HCT116 (cell line): ENCODE results near the gene KLK15. TPM values are rescaled to one million over a fixed set of nuclear protein-coding genes. Genes with fewer than 3 reads are reported as not detected.

Experiments used
- ATAC-seq: fragments of 200-7000 bp; cut with Tn5 transposase; 2 replicates; pipeline ENCODE4 v1.9.1; 2020; ENCODE audit warnings: mild to moderate bottlenecking, moderate library complexity
- BruUV-seq: library from RNA; stranded (reverse); fragments of 400-500 nt; replicated peaks from 2 replicates; lab custom pipeline; 2021; lab: Mats Ljungman, UMichigan
- CTCF ChIA-PET: fragments of 300-600 bp; sonication (Branson Sonifier 250); formaldehyde crosslinking; loops from one replicate; lab custom pipeline; 2021; ENCODE audit warnings: antibody characterized with exemption; lab: Charles Lee
- POLR2A ChIA-PET: fragments of 300-600, 350-600 bp; sonication (Branson Sonifier 250); formaldehyde crosslinking; loops from one replicate; lab custom pipeline; 2021; ENCODE audit warnings: antibody characterized with exemption; lab: Charles Lee
- RAD21 ChIA-PET, 2 experiments: fragments of 300-600 bp; sonication (Branson Sonifier 250); formaldehyde crosslinking; loops; one replicate each; lab custom pipeline; 2023; ENCODE audit warnings: low total read pairs in 2 of 2; ENCODE audit not compliant: uncharacterized antibody in 2 of 2, unreplicated experiment in 2 of 2, low non-redundant PET in 1 of 2; lab: Charles Lee
- DNase-seq: peaks from one replicate; pipeline ENCODE4 v3.0.0-alpha.2; 2010; ENCODE audit warnings: low read depth, low spot score
- H2AFZ ChIP-seq: fragments of 200-600 bp; shearing (Covaris generic), sonication (generic); 2 replicates; pipeline ENCODE4 v1.6.1; 2017; ENCODE audit warnings: low read depth, mixed run types, mixed read lengths, antibody characterized with exemption, low read length; ENCODE audit not compliant: poor library complexity, severe bottlenecking
- H3K27ac ChIP-seq: 2 replicates; pipeline ENCODE4 v1.5.1; 2012; ENCODE audit warnings: low read depth, low read length
- H3K27me3 ChIP-seq: fragments of 200-600 bp; sonication (generic); 2 replicates; pipeline ENCODE4 v1.6.1; 2016; ENCODE audit warnings: mixed run types, low read length, mixed read lengths; ENCODE audit not compliant: insufficient read depth
- H3K36me3 ChIP-seq, 2 experiments: fragments of 200-500 bp in 1 of 2; fragments of 200-600 bp in 1 of 2; sonication (Bioruptor generic) in 1 of 2; sonication (generic) in 1 of 2; 2 replicates each; pipeline versions ENCODE4 v1.5.1 to v1.6.1; 2014 to 2016; ENCODE audit warnings: low read length in 2 of 2, inconsistent platforms in 1 of 2, mixed read lengths in 1 of 2, mixed run types in 1 of 2; ENCODE audit not compliant: insufficient read depth in 2 of 2, control insufficient read depth in 1 of 2
- H3K4me1 ChIP-seq, 2 experiments: fragments of 200-600 bp in 1 of 2; sonication (generic) in 1 of 2; 2 replicates each; pipeline versions ENCODE4 v1.5.1 to v1.6.1; 2012 to 2017; ENCODE audit warnings: low read length in 2 of 2, inconsistent platforms in 1 of 2, mild to moderate bottlenecking in 1 of 2, mixed read lengths in 1 of 2, mixed run types in 1 of 2, moderate library complexity in 1 of 2; ENCODE audit not compliant: insufficient read depth in 2 of 2, control insufficient read depth in 1 of 2
- H3K4me2 ChIP-seq: fragments of 200-600 bp; sonication (generic); 2 replicates; pipeline ENCODE4 v1.6.1; 2017; ENCODE audit warnings: mixed run types, low read length, mixed read lengths
- H3K4me3 ChIP-seq, 2 experiments: fragments of 200-600 bp in 1 of 2; sonication (generic) in 1 of 2; replicated peaks in 1 of 2; 2 replicates each; pipeline ENCODE4 v1.5.1; 2011 to 2016; ENCODE audit warnings: low read length in 2 of 2, control low read depth in 1 of 2, low read depth in 1 of 2, mild to moderate bottlenecking in 1 of 2, mixed read lengths in 1 of 2, mixed run types in 1 of 2
- H3K79me2 ChIP-seq: fragments of 200-600 bp; sonication (generic); 2 replicates; pipeline ENCODE4 v1.6.1; 2017; ENCODE audit warnings: mild to moderate bottlenecking, mixed run types, low read length, moderate library complexity, mixed read lengths; ENCODE audit not compliant: insufficient read depth
- H3K9ac ChIP-seq: fragments of 200-600 bp; sonication (generic); 2 replicates; pipeline ENCODE4 v1.6.1; 2016; ENCODE audit warnings: low read length, mixed read lengths
- H3K9me2 ChIP-seq: fragments of 200-600 bp; sonication (generic), shearing (Covaris generic); 2 replicates; pipeline ENCODE4 v1.6.1; 2017; ENCODE audit warnings: mixed run types, mild to moderate bottlenecking, moderate library complexity; ENCODE audit not compliant: insufficient read depth
- H3K9me3 ChIP-seq, 2 experiments: fragments of 200-500 bp in 1 of 2; fragments of 200-600 bp in 1 of 2; sonication (Bioruptor generic) in 1 of 2; sonication (generic) in 1 of 2; 2 replicates each; pipeline ENCODE4 v1.6.1; 2014 to 2017; ENCODE audit warnings: low read length in 2 of 2, mixed read lengths in 2 of 2, inconsistent platforms in 1 of 2, low read depth in 1 of 2, mild to moderate bottlenecking in 1 of 2, mixed run types in 1 of 2, moderate library complexity in 1 of 2; ENCODE audit not compliant: control insufficient read depth in 1 of 2, insufficient read depth in 1 of 2
- H4K20me1 ChIP-seq: fragments of 200-600 bp; sonication (generic), shearing (Covaris generic); 2 replicates; pipeline ENCODE4 v1.6.1; 2017; ENCODE audit warnings: mixed run types, mild to moderate bottlenecking, moderate library complexity; ENCODE audit not compliant: insufficient read depth
- CEBPB ChIP-seq: IDR thresholded peaks from 2 replicates; pipeline ENCODE4 v1.6.1; 2012; ENCODE audit warnings: low read depth
- ELF1 ChIP-seq: IDR thresholded peaks from 2 replicates; pipeline ENCODE4 v1.6.1; 2012; ENCODE audit warnings: low read depth, borderline replicate concordance
- EZH2phosphoT487 ChIP-seq: fragments of 200-600 bp; IDR thresholded peaks from 2 replicates; pipeline ENCODE4 v1.6.1; 2018; ENCODE audit warnings: antibody characterized with exemption, borderline replicate concordance
- FOSL1 ChIP-seq: IDR thresholded peaks from 2 replicates; pipeline ENCODE4 v1.6.1; 2012; ENCODE audit warnings: low read depth
- JUND ChIP-seq: IDR thresholded peaks from 2 replicates; pipeline ENCODE4 v1.6.1; 2012
- POLR2A ChIP-seq: IDR thresholded peaks from 2 replicates; pipeline ENCODE4 v1.7.0; 2011; ENCODE audit warnings: borderline replicate concordance; ENCODE audit not compliant: insufficient read depth, insufficient read length; ENCODE audit errors: extremely low read depth
- POLR2AphosphoS5 ChIP-seq: IDR thresholded peaks from 2 replicates; pipeline ENCODE4 v1.6.1; 2011; ENCODE audit warnings: mild to moderate bottlenecking, low read depth, low read length, moderate library complexity
- RAD21 ChIP-seq: IDR thresholded peaks from 2 replicates; pipeline ENCODE4 v1.6.1; 2012; ENCODE audit warnings: low read depth, mild to moderate bottlenecking
- SIN3A ChIP-seq: IDR thresholded peaks from 2 replicates; pipeline ENCODE4 v1.6.1; 2012; ENCODE audit warnings: low read depth
- SP1 ChIP-seq: IDR thresholded peaks from 2 replicates; pipeline ENCODE4 v1.6.1; 2012; ENCODE audit warnings: low read depth
- TCF7L2 ChIP-seq: IDR thresholded peaks from 2 replicates; pipeline ENCODE4 v1.7.0; 2011; ENCODE audit warnings: borderline replicate concordance, inconsistent platforms; ENCODE audit not compliant: insufficient read depth, insufficient read length; ENCODE audit errors: extremely low read depth
- ZNF274 ChIP-seq: fragments of 200-500 bp; sonication (Bioruptor generic); IDR thresholded peaks from 2 replicates; pipeline ENCODE4 v1.6.1; 2014; ENCODE audit warnings: mild to moderate bottlenecking, low read depth, low read length, inconsistent platforms
- intact Hi-C: fragments of 100-400 bp; cut with micrococcal nuclease; formaldehyde crosslinking; loops from 2 replicates; pipeline ENCODE4 v1.10.0; 2022
- total RNA-seq: library from RNA; stranded (reverse); gene quantifications from one replicate; pipeline ENCODE4 v1.2.1, GENCODE V29; 2021; ENCODE audit not compliant: unreplicated experiment
- TF ChIP-seq, protein P1 (sequence below): IDR thresholded peaks from 2 replicates; pipeline ENCODE4 v1.6.1; 2012; ENCODE audit warnings: low read depth
- TF ChIP-seq, protein P2 (sequence below): IDR thresholded peaks from 2 replicates; pipeline ENCODE4 v1.6.1; 2012
- TF ChIP-seq, protein P3 (sequence below), 3 experiments: fragments of 200-600 bp in 1 of 3; sonication (generic) in 1 of 3; IDR thresholded peaks in 2 of 3; conservative IDR thresholded peaks in 1 of 3; 2 replicates each; pipeline ENCODE4 v1.5.1; 2012 to 2017; ENCODE audit warnings: low read depth in 2 of 3, low read length in 2 of 3, antibody characterized with exemption in 1 of 3, borderline replicate concordance in 1 of 3, control low read depth in 1 of 3, mild to moderate bottlenecking in 1 of 3, mixed read lengths in 1 of 3, mixed run types in 1 of 3, moderate library complexity in 1 of 3; ENCODE audit not compliant: insufficient read depth in 1 of 3
- TF ChIP-seq, protein P4 (sequence below): IDR thresholded peaks from 2 replicates; pipeline ENCODE4 v1.6.1; 2011; ENCODE audit warnings: mild to moderate bottlenecking, low read length, moderate library complexity; ENCODE audit not compliant: insufficient replicate concordance; ENCODE audit errors: extremely low read depth
- TF ChIP-seq, protein P5 (sequence below): IDR thresholded peaks from 2 replicates; pipeline ENCODE4 v1.6.1; 2012

The KLK15 gene
- total RNA-seq, 1 experiment from 2014 or later, result not detected

DNA sequence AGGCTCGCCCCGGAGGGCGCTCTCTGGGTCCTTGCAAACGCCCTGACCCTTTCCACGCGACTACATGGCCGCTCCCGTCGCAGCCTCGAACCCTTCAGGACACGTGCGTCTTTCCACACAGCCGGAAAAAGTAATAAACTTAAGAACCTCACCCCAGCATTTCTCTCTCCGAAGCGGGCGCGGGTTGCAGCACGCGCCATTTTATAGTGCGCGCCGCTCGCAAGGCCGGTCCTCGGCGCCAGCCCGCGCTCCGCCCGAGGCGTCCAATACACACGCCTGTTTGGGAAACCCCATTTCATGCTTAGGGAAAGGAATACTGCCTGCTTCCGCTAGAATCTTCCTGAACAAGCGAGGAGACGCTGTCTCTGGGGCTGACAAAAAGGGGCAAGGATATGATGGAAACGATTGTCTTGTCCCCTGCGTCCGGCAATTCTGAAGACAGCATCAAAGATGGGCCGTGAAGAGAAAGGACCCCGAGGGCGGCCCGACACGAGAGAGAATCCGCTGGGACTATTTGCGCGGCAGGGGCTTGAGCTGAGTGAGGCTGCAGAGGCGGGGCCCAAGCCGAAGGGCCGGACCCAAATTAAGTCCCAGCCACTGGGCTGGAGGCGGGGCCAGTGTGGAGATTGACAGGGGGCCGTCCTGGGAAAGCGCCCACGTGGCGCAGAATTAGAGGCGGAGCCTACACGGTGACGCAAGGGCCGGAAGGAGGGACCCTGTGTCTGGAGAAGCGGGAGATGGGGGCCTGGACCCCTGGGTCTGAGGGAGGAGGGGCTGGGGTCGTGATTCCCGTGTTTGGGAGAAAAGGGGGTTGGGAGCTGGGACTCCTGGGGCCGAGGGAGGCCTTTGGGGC lies 28.7 kb downstream of the KLK15 start:
- no TSS peak for BruUV-seq
- ATAC-seq (peak; percentile 92), DNase-seq (peak; percentile 98)
- peak overlapping the region; percentile 90 for H3K4me2 ChIP-seq
- H3K36me3 ChIP-seq, result peaks cover 21 to 37% of the 10 kb centered on the region in 2 experiments
- H3K9ac ChIP-seq, result peak overlapping the region; percentile 98
- H3K79me2 ChIP-seq, result peaks cover 46% of the 10 kb centered on the region
- H3K27ac ChIP-seq, result peak overlapping the region; percentile 93
- RAD21 ChIA-PET, result no interaction called here
- peak overlapping the region; percentile 89 to 94 for H3K4me3 ChIP-seq
- intact Hi-C loops, result loop anchor here (2.0 kb wide), 1 partner anchor 32 kb away; no protein-coding TSS in a partner anchor
- CTCF ChIA-PET, result interaction anchor here (1.0 kb wide), 2 partner anchors 9 to 117 kb away, joined by 3 to 6 read pairs; no protein-coding TSS in a partner anchor
- H3K9me2 ChIP-seq, result no peaks in the 10 kb centered on the region
- H4K20me1 ChIP-seq, result peaks cover 36% of the 10 kb centered on the region; the same call in 1 of the 2 replicates
- H3K4me1 ChIP-seq, result peaks cover 9 to 24% of the 10 kb centered on the region in 2 experiments
- peak overlapping the region; percentile 76 for H2AFZ ChIP-seq
- H3K27me3 ChIP-seq, result no peaks in the 10 kb centered on the region
- POLR2A ChIA-PET, result interaction anchor here (0.6 to 2.7 kb wide), 17 partner anchors 9 to 421 kb away, joined by 3 to 19 read pairs (median 3); partner anchors contain the start of gene POLD1
- H3K9me3 ChIP-seq, result no peaks in the 10 kb centered on the region
- TF ChIP-seq, protein P1, sequence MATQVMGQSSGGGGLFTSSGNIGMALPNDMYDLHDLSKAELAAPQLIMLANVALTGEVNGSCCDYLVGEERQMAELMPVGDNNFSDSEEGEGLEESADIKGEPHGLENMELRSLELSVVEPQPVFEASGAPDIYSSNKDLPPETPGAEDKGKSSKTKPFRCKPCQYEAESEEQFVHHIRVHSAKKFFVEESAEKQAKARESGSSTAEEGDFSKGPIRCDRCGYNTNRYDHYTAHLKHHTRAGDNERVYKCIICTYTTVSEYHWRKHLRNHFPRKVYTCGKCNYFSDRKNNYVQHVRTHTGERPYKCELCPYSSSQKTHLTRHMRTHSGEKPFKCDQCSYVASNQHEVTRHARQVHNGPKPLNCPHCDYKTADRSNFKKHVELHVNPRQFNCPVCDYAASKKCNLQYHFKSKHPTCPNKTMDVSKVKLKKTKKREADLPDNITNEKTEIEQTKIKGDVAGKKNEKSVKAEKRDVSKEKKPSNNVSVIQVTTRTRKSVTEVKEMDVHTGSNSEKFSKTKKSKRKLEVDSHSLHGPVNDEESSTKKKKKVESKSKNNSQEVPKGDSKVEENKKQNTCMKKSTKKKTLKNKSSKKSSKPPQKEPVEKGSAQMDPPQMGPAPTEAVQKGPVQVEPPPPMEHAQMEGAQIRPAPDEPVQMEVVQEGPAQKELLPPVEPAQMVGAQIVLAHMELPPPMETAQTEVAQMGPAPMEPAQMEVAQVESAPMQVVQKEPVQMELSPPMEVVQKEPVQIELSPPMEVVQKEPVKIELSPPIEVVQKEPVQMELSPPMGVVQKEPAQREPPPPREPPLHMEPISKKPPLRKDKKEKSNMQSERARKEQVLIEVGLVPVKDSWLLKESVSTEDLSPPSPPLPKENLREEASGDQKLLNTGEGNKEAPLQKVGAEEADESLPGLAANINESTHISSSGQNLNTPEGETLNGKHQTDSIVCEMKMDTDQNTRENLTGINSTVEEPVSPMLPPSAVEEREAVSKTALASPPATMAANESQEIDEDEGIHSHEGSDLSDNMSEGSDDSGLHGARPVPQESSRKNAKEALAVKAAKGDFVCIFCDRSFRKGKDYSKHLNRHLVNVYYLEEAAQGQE, result no peak
- TF ChIP-seq, protein P2, sequence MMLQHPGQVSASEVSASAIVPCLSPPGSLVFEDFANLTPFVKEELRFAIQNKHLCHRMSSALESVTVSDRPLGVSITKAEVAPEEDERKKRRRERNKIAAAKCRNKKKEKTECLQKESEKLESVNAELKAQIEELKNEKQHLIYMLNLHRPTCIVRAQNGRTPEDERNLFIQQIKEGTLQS, result no peak
- TF ChIP-seq ZNF274 (no peak), FOSL1 (peak; percentile 7; the same call in 1 of the 2 replicates), TCF7L2 (peak; percentile 26), EZH2phosphoT487 (no peak), JUND (peak; percentile 22; the same call in 1 of the 2 replicates), RAD21 (no peak), SP1 (peak; percentile 95), SIN3A (peak; percentile 94), POLR2AphosphoS5 (peak; percentile 99), CEBPB (peak; percentile 73), ELF1 (no peak), POLR2A (peak; percentile 98)
- TF ChIP-seq, protein P3, sequence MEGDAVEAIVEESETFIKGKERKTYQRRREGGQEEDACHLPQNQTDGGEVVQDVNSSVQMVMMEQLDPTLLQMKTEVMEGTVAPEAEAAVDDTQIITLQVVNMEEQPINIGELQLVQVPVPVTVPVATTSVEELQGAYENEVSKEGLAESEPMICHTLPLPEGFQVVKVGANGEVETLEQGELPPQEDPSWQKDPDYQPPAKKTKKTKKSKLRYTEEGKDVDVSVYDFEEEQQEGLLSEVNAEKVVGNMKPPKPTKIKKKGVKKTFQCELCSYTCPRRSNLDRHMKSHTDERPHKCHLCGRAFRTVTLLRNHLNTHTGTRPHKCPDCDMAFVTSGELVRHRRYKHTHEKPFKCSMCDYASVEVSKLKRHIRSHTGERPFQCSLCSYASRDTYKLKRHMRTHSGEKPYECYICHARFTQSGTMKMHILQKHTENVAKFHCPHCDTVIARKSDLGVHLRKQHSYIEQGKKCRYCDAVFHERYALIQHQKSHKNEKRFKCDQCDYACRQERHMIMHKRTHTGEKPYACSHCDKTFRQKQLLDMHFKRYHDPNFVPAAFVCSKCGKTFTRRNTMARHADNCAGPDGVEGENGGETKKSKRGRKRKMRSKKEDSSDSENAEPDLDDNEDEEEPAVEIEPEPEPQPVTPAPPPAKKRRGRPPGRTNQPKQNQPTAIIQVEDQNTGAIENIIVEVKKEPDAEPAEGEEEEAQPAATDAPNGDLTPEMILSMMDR (IDR thresholded peaks at IDR 0.05 in 2 of 3, conservative IDR thresholded peaks at IDR 0.05 in 1 of 3; ENCODE audit: borderline replicate concordance in 1 of 3, insufficient read depth in 1 of 3, low read depth in 2 of 3, low read length in 2 of 3), result no peak
- TF ChIP-seq, protein P4, sequence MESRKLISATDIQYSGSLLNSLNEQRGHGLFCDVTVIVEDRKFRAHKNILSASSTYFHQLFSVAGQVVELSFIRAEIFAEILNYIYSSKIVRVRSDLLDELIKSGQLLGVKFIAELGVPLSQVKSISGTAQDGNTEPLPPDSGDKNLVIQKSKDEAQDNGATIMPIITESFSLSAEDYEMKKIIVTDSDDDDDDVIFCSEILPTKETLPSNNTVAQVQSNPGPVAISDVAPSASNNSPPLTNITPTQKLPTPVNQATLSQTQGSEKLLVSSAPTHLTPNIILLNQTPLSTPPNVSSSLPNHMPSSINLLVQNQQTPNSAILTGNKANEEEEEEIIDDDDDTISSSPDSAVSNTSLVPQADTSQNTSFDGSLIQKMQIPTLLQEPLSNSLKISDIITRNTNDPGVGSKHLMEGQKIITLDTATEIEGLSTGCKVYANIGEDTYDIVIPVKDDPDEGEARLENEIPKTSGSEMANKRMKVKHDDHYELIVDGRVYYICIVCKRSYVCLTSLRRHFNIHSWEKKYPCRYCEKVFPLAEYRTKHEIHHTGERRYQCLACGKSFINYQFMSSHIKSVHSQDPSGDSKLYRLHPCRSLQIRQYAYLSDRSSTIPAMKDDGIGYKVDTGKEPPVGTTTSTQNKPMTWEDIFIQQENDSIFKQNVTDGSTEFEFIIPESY, result peak; percentile 25
- TF ChIP-seq, protein P5, sequence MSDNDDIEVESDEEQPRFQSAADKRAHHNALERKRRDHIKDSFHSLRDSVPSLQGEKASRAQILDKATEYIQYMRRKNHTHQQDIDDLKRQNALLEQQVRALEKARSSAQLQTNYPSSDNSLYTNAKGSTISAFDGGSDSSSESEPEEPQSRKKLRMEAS, result peak; percentile 94
